Neutrophil (primary cell): ENCODE data around the gene RAD51B.

ENCODE experiments used
- H3K27ac ChIP-seq: fragments of 200-600 bp; sonication (generic); 2 replicates; pipeline ENCODE4 v1.5.1; 2016; ENCODE audit warnings: mild to moderate bottlenecking, moderate library complexity
- H3K27me3 ChIP-seq: fragments of 200-600 bp; sonication (generic); 2 replicates; pipeline ENCODE4 v1.6.0; 2016; ENCODE audit warnings: mild to moderate bottlenecking
- H3K36me3 ChIP-seq: fragments of 200-600 bp; sonication (generic); 2 replicates; pipeline ENCODE4 v1.5.1; 2017
- H3K4me1 ChIP-seq, 2 experiments: fragments of 200-600 bp in 1 of 2; sonication (generic) in 1 of 2; 1 replicate in 1 of 2; 2 replicates in 1 of 2; pipeline versions ENCODE4 v1.5.1 to v1.6.1; 2013 to 2016; ENCODE audit warnings: low read depth in 1 of 2, low read length in 1 of 2, mild to moderate bottlenecking in 1 of 2, moderate library complexity in 1 of 2; ENCODE audit not compliant: control insufficient read depth in 1 of 2, insufficient read depth in 1 of 2
- H3K4me3 ChIP-seq, 2 experiments: fragments of 200-600 bp in 1 of 2; sonication (generic) in 1 of 2; 1 replicate in 1 of 2; 2 replicates in 1 of 2; pipeline ENCODE4 v1.5.1; 2013 to 2016; ENCODE audit warnings: low read depth in 1 of 2, low read length in 1 of 2, mild to moderate bottlenecking in 1 of 2, moderate library complexity in 1 of 2
- H3K9me3 ChIP-seq: fragments of 200-600 bp; sonication (generic); 2 replicates; pipeline ENCODE4 v1.5.1; 2016
- CTCF ChIP-seq: fragments of 200-600 bp; sonication (generic); IDR thresholded peaks from 2 replicates; pipeline ENCODE4 v1.5.1; 2016; ENCODE audit warnings: antibody characterized with exemption

Gene RAD51B

DNA sequence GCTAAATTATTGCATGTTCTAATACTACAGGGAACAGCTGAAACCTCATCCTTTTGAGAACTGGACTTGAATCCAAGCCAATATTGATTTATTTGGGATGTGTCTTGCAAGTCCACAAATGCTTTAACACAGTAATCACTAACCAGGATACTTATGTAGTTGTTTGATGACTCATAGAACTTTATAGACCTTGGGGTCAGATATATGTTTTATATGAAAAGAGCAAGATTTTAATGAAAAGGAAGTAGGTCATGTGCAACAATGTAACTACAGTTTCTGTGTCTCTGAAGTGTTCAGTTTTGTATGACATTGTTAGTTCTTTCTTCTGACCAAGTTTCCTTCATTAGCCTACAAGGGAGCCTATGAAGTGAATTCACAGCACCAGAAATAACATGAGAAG, 621.2 kb downstream of the RAD51B start:
- H3K4me3 ChIP-seq: no peak overlapping the region
- H3K9me3 ChIP-seq: no peaks in the 10 kb centered on the region
- H3K27me3 ChIP-seq: no peaks in the 10 kb centered on the region
- H3K36me3 ChIP-seq: no peaks in the 10 kb centered on the region
- no peaks in the 10 kb centered on the region for H3K4me1 ChIP-seq
- no peak overlapping the region for H3K27ac ChIP-seq
- no peak for TF ChIP-seq CTCF

DNA sequence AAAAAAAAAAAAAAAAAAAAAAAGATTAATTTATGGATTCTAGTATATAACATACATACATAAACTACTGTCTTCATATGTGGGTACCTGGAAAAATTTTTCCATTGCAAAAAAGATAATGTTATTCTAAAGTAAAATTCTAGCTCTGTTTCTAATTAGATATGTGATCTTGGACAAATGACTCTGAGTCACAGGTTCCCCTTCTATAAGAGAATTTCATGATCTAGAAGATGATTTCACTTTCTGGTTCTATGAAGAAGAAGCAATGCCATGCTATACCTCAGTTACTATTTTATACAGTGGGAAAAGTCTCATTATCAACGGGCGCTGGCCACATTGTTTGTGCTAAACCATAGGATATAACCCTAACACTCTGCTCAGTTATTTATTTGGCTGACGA, 622.0 kb downstream of the RAD51B start:
- H3K36me3 ChIP-seq: no peaks in the 10 kb centered on the region
- no peaks in the 10 kb centered on the region for H3K4me1 ChIP-seq
- no peaks in the 10 kb centered on the region for H3K9me3 ChIP-seq
- no peak overlapping the region for H3K27ac ChIP-seq
- H3K4me3 ChIP-seq: no peak overlapping the region
- no peak for TF ChIP-seq CTCF
- H3K27me3 ChIP-seq: no peaks in the 10 kb centered on the region

GRCh38 chr14:68442828-68443629, 623.5 kb downstream of the RAD51B start:
- Histone ChIP-seq H3K27me3 (no peaks in the 10 kb centered on the region), H3K36me3 (no peaks in the 10 kb centered on the region), H3K4me1 (no peaks in the 10 kb centered on the region), H3K27ac (no peak overlapping the region), H3K4me3 (no peak overlapping the region), H3K9me3 (no peaks in the 10 kb centered on the region)
- TF ChIP-seq CTCF: no peak

DNA sequence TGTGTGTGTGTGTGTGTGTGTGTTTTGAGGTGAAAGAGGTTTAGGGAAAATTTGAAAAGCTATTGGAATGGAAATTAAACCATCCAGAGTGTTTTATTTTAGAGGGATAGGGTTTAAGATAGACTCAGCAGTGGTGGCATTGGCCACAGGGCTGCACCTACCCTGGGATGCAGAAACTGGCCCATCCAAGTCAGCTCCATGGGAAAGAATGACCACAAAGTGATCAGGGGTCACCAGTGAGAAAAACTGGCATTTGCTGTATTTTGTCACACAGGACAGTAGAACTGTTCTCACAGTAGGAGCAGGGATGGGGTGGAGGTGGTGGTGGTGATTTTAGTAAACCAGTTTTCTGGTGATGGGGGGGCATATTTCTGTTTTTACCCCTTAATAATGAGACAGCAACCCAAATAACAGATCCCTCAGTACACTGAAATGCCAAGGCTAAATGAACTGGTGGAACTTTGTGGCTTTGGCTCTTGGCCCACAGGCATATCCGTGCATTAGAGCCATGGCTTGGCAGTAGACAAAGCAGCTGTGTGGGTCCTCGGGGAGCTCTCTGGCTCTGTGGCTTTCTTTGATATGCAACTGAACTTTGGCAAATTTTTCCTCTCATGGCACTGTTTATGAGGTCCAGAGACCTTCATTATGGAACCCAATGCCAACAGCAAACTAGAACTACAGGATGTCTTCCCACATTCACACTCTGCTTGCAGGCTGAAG, 625.0 kb downstream of the RAD51B start:
- Histone ChIP-seq H3K36me3 (no peaks in the 10 kb centered on the region), H3K4me3 (no peak overlapping the region), H3K27me3 (no peaks in the 10 kb centered on the region), H3K4me1 (no peaks in the 10 kb centered on the region), H3K27ac (no peak overlapping the region), H3K9me3 (no peaks in the 10 kb centered on the region)
- TF ChIP-seq CTCF: no peak

DNA sequence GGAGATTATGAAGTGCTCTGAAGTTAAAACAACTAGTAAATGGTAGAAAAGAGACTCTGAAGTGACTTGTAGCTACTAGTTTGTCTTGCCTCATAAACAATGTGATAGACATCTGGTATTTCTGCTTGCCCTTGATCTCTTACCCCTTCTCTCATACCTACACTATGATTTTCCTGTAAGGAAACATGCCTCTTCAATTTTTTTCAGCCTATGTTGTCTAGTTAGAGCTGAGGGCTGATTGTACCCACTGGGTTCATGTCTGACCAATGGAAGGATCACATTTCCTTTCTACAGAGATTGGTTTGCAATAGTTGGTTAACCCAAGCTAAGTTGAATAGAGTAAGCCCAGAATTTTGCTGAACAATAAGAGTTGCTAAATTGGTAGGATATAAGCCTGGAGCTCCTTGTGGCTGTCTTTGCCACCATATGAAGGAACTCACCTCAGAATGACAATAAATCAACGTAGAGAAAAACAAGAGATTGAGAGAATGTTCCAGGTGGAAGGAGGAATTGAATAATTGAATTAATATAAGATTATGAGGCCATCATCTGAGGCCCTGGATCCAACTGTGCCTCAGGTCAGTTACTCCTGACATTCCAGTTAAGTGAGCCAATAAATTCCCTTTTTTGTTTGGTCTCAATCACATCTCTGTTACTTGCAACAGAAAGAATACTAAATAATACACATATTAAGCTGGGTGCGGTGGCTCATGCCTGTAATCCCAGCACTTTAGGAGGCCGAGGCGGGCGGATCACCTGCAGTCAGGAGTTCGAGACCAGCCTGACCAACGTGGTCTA, 626.9 kb downstream of the RAD51B start:
- H3K36me3 ChIP-seq: no peaks in the 10 kb centered on the region
- no peak for TF ChIP-seq CTCF
- H3K4me3 ChIP-seq: no peak overlapping the region
- H3K4me1 ChIP-seq: no peaks in the 10 kb centered on the region
- H3K9me3 ChIP-seq: no peaks in the 10 kb centered on the region
- no peak overlapping the region for H3K27ac ChIP-seq
- H3K27me3 ChIP-seq: no peaks in the 10 kb centered on the region
